KOPT-K1 (cell line): ENCODE measurements around the gene KIAA1217.

Experiments used
- H3K27ac ChIP-seq: fragments of 200-600 bp; sonication (generic); 2 replicates; pipeline ENCODE4 v1.5.1; 2016; ENCODE audit warnings: antibody characterized with exemption, mild to moderate bottlenecking, low read depth, low read length; ENCODE audit not compliant: poor library complexity, severe bottlenecking
- H3K36me3 ChIP-seq: fragments of 200-600 bp; sonication (generic); 2 replicates; pipeline ENCODE4 v1.5.1; 2017; ENCODE audit warnings: antibody characterized with exemption, mild to moderate bottlenecking, low read length, moderate library complexity; ENCODE audit not compliant: insufficient read depth
- H3K9me3 ChIP-seq: fragments of 200-600 bp; sonication (generic); 2 replicates; pipeline ENCODE4 v1.5.1; 2017; ENCODE audit warnings: antibody characterized with exemption, low read length, mild to moderate bottlenecking; ENCODE audit not compliant: insufficient read depth, poor library complexity, severe bottlenecking

Gene KIAA1217

GRCh38 chr10:24462291-24462813 is 253.4 kb downstream of the KIAA1217 start:
- H3K36me3 ChIP-seq, result no peaks in the 10 kb centered on the region
- no peaks in the 10 kb centered on the region for H3K9me3 ChIP-seq
- H3K27ac ChIP-seq, result no peak overlapping the region

GRCh38 chr10:24462889-24463552 is 254.1 kb downstream of the KIAA1217 start:
- no peaks in the 10 kb centered on the region for H3K36me3 ChIP-seq
- H3K27ac ChIP-seq, result no peak overlapping the region
- no peaks in the 10 kb centered on the region for H3K9me3 ChIP-seq

GRCh38 chr10:24463611-24464426 is 254.9 kb downstream of the KIAA1217 start:
- Histone ChIP-seq H3K36me3 (no peaks in the 10 kb centered on the region), H3K9me3 (no peaks in the 10 kb centered on the region), H3K27ac (no peak overlapping the region)

GRCh38 chr10:24465124-24465874 is 256.4 kb downstream of the KIAA1217 start:
- Histone ChIP-seq H3K36me3 (no peaks in the 10 kb centered on the region), H3K27ac (no peak overlapping the region), H3K9me3 (no peaks in the 10 kb centered on the region)

- no peaks in the 10 kb centered on the region for H3K36me3 ChIP-seq
- H3K9me3 ChIP-seq, result no peaks in the 10 kb centered on the region
- no peak overlapping the region for H3K27ac ChIP-seq
Observed at GRCh38 chr10:24465891-24466818, 257.2 kb downstream of the KIAA1217 start.

GRCh38 chr10:24467136-24467535 is 258.2 kb downstream of the KIAA1217 start:
- Histone ChIP-seq H3K9me3 (no peaks in the 10 kb centered on the region), H3K36me3 (no peaks in the 10 kb centered on the region), H3K27ac (no peak overlapping the region)

- no peak overlapping the region for H3K27ac ChIP-seq
Observed at GRCh38 chr10:24467605-24468004, 258.7 kb downstream of the KIAA1217 start.

GRCh38 chr10:24468281-24468751 is 259.4 kb downstream of the KIAA1217 start:
- H3K27ac ChIP-seq, result no peak overlapping the region
- no peaks in the 10 kb centered on the region for H3K36me3 ChIP-seq
- H3K9me3 ChIP-seq, result no peaks in the 10 kb centered on the region

More at GRCh38 chr10:24467605-24468004, 258.7 kb downstream of the KIAA1217 start:
- no peaks in the 10 kb centered on the region for H3K36me3 ChIP-seq
- H3K9me3 ChIP-seq, result no peaks in the 10 kb centered on the region

GRCh38 chr10:24469993-24470392 is 261.1 kb downstream of the KIAA1217 start:
- Histone ChIP-seq H3K27ac (no peak overlapping the region), H3K36me3 (no peaks in the 10 kb centered on the region), H3K9me3 (no peaks in the 10 kb centered on the region)

- H3K9me3 ChIP-seq, result no peaks in the 10 kb centered on the region
- no peak overlapping the region for H3K27ac ChIP-seq
- H3K36me3 ChIP-seq, result no peaks in the 10 kb centered on the region
Observed at GRCh38 chr10:24475598-24475997, 266.7 kb downstream of the KIAA1217 start.

GRCh38 chr10:24476913-24477701 is 268.2 kb downstream of the KIAA1217 start:
- H3K36me3 ChIP-seq, result no peaks in the 10 kb centered on the region
- H3K27ac ChIP-seq, result no peak overlapping the region
- H3K9me3 ChIP-seq, result no peaks in the 10 kb centered on the region

- no peaks in the 10 kb centered on the region for H3K36me3 ChIP-seq
- no peak overlapping the region for H3K27ac ChIP-seq
- no peaks in the 10 kb centered on the region for H3K9me3 ChIP-seq
Observed at GRCh38 chr10:24477915-24478314, 269.0 kb downstream of the KIAA1217 start.

- H3K27ac ChIP-seq, result no peak overlapping the region
Observed at GRCh38 chr10:24479806-24480205, 270.9 kb downstream of the KIAA1217 start.

More at GRCh38 chr10:24479806-24480205, 270.9 kb downstream of the KIAA1217 start:
- Histone ChIP-seq H3K9me3 (no peaks in the 10 kb centered on the region), H3K36me3 (no peaks in the 10 kb centered on the region)
